NK-92 (cell line): ENCODE results near the gene MAP2K4.

Experiments used
- DNase-seq: peaks from one replicate; lab custom pipeline; 2025; ENCODE audit not compliant: unreplicated experiment; lab: John Stamatoyannopoulos, UW

MAP2K4 gene

DNA sequence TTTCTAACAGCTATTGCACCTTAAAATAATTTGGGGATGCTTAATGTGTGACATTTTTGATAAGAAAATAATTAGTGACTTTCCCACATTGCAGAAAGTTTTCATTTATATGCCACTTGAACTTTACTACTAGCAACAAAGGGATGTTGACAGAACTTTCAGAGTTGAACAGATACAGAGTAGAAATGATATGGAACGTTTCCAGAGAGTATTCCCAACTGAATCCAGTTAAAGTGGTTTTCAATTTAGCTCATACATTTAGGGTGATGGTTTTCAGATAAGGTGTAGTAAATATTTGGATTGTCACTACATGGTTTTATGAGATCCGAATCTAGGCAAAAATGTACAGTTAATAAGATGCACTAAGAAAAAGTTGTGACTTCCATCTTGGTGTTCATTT lies 17.3 kb downstream of the MAP2K4 start:
- DNase-seq, result no peak

DNA sequence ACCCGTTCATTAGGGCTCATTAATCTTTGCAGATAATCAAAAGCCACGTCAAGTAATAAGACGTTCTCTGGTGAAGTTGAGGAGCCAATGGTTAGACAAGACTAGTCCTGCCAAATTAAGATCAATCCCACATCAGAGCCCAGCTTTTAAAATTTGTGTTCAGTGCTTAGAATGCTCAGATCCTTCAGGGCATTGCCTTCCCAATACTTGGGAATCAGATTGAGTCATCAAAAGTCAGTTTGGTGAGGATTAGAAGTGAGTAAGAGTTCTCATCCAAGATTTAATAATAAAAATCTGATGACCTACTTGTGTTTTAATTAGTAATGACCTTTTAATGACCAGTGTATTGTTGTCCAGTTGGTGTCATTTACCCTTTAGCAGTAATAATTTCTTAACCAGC lies 19.8 kb downstream of the MAP2K4 start:
- no peak for DNase-seq

DNA sequence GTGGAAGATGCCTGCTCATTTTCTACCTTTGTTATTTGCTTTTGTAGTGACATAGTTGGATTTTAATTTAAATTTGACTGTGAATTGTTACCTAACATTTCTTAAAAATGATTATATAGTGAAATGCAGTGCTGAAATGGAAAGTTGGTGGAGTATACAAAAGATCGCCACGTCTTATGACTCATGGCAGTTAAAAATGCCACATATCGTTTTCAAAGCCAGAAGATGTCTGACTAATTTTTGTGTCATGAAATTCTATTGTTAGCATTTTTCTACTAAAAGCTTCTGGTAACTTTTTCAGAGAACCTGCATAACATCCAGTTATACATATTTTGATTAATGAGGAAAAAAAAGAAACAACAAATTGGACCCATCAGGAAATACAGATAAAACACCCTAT lies 20.6 kb downstream of the MAP2K4 start:
- DNase-seq, result no peak

DNA sequence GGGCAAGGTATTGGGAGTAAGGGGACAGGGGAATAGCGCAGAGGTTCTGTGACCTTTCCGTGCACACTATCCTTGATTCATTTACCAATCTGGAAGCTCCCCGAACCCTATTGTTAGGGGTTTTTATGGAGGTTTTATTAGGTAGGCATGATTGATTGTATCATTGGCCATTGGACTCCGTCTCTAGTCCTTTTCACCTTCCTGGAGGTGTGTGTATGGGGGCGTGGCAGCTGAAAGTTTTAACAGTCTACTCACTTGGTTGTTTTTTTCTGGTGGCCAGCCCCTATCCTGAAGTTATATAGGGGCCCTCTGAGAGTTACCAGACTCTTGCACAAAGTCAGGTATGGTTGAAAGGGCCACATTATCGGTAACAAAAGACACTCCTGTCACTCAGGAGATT lies 23.0 kb downstream of the MAP2K4 start:
- no peak for DNase-seq

DNA sequence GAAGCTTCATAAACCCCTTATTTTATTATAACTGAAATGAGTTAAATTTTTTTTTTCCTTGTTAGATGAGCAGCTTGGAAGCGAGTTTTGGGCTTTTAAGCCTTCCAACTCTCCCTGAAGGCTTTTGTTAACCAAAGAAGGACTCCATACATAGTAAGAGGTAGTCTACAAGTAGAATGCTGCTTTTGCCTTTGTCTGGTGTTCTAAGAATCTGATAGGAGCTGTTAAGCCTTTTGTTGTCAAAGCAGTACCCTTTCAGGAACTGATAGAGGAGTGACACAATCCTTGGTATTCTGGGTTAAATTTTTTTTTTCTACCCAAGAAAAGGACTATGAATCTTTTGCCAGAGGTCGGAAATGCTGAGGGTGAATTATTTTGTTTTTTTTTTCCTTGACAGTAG lies 26.1 kb downstream of the MAP2K4 start:
- DNase-seq, result no peak

DNA sequence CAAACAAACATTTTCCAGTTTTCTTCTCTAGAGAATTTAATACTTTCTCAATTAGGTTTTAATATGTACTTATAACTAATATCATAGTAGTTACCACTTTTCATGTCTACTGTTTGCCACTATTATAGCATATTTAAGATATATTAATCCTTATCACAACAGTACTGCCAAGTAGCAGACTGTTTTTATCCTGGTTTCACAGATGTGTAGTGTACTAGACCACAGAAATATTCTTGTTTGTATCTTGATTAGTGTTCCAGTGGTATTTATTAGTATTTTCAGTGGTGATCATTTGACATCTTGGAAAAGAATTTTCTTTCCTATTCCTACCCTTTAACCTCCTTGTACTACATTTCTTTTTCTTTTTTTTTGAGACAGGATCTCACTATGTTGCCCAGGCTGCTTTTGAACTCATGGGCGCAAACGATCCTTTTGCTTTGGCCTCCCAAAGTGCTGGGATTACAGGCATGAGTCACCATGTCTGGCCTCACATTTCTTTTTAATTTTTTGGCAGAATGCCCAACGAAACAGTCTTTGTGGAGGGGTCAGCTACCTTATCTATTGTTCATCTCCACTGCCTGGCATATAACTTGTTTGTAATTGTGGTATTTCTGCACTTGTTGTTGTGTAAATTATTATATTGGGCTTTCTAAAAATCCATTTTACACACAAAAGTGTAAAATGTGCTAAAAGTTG lies 27.2 kb downstream of the MAP2K4 start:
- DNase-seq, result no peak

DNA sequence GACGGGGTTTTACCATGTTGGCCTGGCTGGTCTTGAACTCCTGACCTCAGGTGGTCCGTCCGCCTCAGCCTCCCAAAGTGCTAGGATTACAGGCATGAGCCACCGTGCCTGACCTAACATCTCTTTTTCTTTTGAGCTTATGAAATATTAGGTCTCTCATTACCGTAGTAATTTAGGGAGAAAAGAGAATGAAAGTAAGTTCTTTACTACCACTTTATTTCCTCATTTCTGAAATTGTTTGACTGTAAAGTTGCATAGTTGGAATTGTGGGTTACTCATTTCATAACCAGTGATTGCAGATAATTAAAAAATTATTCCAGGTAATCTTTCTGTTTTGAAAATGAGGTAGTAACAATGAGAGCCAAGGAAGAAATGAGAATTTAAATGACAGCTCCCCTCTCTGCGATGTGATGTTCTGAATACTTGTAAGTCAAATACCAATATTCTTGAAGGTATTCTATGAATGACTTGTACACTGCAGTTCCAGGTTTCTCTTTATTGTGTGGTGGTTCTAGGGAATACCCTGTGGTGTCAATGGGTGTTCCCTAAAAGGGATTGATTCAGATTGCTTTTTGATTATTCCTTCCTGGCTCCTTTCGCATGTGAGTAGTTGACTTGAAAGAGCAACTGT lies 28.3 kb downstream of the MAP2K4 start:
- DNase-seq, result no peak

DNA sequence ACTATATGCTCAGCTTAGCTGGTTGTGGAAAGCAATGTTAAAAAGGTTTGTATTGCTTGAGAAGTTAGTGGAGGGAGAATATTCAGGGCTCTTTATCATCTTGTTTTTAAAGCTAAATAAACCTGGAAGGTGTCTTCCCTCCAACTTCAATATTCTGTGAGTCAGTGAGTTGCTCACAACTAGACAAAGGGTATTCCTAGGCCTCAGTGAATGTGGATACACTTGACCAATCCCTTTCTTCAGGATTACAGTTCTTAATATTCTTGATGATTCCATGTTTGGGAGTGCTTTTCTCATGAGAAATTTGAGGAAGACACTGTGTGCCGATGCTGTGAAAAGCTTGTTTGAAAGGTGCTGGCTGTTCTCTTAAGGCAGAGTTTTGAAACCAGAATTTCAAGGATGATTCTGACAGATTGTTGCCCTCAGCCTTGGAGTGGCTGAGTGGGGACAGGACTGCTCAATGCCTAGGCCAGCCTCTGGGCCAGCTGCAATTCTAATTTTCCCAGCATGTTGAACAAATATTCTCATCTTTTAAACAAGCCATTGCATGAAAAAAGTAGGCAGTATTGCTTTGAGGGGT lies 30.1 kb downstream of the MAP2K4 start:
- DNase-seq, result no peak

DNA sequence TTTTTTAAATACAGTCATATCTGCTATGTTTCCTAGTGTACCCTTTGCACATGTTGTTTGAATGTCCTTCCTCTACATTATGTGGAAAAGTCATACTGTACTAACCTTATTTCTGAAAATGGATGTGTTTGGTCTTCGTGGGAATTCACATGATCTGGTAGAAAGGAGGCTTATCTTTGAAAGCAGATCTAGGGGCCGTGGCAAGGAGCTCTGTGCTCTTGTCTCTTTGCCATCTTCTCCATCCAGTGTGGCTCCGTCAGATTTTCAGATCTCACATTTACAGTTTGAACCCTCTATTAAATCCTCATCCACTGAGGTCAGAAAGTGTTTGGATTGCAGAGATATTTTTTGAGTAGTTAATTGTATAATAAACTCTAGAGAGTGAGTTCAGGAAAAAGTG lies 32.9 kb downstream of the MAP2K4 start:
- DNase-seq, result no peak

DNA sequence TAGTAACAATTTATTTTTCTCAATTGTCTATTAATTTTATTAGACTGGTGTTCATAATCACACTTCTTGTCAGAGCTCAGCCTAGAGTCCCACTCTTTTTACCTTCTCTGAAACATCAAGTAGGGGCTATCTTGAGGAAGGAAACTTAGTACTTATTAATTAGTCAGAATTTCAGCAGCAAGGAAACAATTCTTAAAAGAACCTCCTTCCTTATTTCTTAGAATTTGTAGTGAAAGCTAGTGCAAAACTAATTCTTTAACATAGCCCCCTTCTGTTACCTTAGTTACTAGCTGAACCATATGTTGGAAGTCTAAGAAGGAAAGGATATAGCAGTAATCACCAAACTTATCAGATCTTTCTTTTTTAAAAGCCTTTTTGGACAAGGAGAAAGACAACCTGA lies 35.2 kb downstream of the MAP2K4 start:
- no peak for DNase-seq

DNA sequence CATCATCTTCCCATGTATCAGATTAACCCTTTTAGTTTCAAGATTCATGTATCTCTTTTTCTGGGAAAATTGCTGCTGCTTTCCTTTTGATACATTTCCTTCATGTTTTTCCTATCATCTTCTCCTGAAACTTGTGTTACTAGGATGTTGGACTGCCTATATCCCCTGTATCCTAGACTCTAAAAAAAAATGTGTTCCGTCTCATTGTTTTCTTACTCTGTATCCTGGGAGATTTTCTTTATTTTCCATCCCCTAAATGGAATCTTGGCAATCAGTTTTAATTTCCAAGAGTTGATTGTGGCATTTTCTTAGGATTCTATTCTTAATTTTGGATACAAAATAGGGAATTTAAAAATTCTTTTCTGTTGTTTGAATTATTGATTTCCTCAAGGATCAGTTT lies 36.8 kb downstream of the MAP2K4 start:
- DNase-seq, result no peak

DNA sequence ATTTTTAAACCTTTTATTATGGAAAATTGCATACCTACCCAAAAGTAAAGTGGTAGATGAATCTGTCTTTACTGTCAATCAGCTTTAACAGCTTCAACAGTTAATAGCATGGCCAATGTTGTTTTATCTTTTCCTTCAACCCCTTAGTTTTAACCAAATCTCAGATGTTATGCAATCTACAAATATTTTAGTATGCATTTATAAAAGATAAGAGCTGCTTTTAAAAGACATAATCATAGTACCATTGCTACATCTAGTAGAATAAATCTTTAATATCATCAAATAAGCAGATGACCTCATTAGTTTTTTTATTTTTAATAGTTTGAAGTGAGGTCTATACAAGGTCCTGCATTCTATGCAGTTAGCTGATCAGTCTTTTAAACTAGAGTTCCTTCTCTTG lies 37.9 kb downstream of the MAP2K4 start:
- no peak for DNase-seq

DNA sequence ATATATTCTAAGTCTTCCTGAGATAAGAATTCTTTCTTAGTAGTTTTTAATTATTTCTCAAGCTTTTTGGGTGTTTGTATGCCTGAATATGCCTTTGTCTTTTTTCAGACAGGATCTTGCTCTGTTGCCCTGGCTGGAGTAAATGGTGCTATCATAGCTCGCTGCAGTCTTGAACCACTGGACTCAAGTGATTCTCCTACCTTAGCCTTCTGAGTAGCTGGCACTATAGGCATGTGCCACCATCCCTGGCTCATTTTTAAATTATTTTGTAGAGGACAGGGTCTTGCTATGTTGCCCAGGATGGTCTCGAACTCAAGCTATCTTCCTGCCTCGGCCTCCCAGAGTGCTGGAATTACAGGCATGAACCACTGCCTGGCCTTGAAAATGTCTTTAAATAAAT lies 41.6 kb downstream of the MAP2K4 start:
- no peak for DNase-seq

DNA sequence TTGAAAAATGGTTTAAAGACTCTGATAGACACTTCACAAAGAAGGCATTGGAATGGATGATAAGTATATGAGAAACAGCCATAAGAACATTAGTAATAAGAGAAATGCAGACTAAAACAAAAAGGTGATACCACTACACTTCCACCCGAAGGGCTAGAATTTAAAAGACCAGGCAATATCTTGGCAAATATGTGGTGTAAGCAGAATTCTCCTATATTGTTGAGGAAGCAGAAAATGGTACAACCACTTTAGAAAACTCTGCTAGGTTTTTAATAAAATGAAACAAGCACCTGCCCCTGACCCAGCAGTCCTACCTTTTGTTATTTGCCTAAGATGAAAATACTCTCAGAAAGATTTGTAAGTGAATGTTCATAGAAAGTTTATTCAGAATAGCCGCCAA lies 43.7 kb downstream of the MAP2K4 start:
- no peak for DNase-seq

DNA sequence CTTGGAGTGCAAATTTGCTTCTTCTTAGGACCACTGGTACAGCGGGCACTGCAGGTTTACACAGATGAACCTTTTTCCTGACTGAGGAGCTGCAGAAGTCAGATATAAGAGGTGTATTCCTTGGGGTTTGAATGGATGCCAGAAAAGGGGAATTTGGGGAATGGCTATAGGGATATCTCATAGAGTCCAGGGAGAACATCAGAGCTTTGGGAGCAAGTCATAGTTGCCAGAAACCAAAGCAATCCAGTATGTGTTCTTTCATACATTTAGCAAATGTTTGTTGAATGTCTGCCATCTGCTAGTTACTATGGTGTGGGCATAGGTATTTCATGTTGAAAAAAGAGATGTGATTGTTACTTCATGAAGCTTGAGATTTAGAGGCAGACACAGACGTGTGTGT lies 46.8 kb downstream of the MAP2K4 start:
- no peak for DNase-seq

DNA sequence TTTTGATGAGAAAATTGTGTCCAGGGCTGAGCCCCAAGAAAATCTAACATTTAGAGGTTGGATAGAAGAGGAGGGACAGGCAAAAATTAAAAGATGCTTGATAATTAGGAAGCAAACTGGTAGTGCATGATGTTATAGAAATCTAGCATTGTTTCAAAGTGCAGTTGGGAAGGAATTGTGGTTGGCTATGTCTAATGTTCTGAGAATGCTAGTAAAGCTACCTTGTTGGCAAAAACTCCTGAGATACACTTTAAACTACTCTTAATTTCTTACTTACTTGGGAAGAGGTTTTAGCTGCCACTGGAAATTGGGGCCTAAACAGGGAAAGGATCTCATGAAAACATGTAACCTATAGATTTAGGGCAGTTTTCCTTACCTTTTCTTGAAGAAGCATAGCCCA lies 48.3 kb downstream of the MAP2K4 start:
- DNase-seq, result no peak

DNA sequence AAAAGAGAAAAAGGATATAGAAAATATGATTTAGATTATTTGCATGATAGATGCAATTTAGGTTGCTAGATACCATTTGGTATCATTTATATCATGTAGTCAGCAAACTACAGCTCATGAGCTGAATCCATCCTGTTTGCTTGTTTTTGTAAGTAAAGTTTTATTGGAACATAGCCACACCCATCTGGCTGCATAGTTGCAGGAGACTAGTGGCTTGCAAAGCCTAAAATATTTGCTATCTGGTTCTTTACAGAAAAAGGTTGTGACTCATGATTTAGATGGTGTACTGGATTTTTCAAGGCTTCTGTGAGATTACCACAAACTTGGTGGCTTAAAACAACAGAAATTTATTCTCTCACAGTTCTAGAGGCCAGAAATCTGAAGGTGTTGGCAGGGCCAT lies 49.9 kb downstream of the MAP2K4 start:
- DNase-seq, result no peak

DNA sequence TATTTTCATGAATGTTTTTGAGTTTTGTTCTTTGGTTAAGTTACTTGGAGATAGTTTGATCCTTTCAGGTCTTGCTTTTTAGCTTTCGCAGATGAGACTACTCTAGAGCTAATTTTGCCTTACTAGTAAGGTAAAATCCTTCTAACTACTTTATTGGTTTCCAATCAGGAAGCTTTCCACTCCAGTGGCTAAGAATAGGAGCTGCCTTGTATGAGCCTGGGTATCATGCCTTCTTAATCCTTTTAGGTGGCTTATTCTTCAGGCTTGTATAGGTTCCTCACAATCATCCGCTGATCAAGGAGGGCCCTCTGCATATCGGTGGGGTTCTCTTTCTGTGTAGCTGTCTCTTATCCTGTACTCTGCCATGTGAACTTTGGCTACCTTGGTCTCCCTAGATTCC lies 53.7 kb downstream of the MAP2K4 start:
- no peak for DNase-seq

DNA sequence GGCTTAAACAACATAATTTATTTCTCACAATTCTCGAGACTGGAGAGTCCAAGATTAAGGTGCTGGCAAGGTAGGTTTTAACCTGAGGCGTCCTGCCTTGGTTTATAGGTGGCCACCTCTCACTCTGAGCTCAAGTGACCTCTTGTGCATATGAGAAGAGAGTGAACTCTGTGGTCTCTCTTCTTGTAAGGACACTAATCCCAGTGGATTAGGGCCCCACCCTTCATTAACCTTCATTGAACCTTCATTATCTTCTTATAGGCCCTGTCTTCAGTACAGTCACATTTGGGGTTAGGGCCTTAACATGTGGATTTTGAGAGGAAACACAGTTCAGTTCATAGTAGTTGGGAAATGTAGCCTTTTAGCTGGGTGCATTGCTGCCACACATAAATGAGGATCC lies 57.1 kb downstream of the MAP2K4 start:
- no peak for DNase-seq

DNA sequence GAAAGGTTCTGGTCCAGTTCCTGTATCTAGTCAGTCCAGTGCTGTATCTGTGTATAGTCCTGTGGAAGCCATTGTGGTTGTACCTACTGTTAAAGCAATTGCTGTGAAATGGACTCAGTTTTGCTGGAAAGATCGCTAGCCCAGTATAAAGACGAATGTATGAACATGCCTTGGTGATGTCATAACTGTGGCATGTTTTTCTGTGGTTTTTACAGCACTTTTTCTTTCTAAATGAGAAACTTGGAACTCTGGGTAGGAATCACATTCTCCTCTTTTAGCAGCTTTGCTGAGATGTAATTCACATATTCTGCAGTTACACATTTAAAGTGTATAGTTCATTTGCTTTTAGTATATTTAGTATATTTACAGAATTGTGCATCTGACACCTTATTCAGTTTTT lies 58.1 kb downstream of the MAP2K4 start:
- no peak for DNase-seq

DNA sequence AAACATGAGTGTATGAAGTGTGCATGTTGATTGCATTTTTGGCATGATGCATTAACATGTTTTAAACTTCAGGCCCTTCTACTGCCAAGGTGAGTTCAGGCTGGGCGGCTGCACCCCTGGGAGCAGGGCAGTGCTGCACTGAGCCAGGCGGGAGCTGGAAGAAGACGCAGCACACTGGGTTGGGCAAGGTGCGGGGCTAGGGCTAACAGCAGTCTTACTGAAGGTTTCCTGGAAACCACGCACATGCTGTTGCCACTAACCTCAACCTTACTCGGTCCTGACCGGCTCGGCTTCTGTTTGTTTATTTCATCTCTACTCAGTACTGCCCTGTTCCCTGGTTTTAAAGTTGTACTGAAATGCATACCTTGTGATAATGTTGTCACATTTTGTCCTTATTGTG lies 61.0 kb downstream of the MAP2K4 start:
- no peak for DNase-seq

DNA sequence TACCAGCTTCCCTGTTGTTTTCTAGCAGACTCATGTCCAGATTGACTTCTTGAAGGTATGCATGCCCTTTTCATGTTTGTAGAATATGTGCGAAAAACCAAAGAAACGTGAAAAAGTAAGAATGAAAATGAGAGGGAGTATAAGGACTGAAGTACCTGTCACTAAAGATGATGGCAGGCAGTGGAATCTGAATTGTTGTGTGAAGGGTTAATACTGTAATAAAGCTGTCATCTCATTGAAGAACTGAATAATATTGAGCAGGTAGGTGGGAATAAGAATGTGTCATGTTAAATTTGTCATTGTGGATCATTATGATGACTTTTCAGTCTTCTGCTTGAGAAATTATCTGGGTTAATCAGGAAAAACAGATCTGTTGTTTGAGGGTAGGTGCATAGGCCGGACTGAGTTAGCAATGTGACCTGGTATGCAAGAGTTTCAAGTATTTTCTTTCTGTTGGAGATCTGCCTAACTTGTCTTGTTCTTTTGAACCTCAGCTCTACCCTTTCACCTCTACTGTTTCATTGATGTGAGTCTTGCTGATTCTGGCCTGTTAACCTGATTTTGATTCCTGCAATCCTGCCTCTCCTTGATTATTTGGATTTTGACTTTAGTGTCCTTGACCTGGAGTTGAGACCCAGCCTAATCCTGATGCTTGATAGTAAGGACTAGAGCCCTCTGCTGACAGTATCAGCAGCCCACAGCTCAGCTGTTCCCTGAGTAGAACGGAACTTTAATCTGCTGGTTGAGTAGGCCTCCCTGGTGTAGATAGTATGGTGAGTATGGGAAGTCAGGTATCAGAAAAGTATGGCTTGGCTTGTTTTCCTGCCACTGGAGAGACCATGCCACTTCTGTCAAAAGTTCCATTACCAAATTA lies 64.6 kb downstream of the MAP2K4 start:
- DNase-seq, result no peak
